Glomerular visceral epithelial cell (primary cell): ENCODE results near the gene RAMP2.

Experiments
- DNase-seq: peaks from one replicate; pipeline ENCODE4 v3.0.0-alpha.2; 2016; ENCODE audit errors: extremely low spot score

Gene RAMP2

GRCh38 chr17:42795061-42795460 is 34.0 kb downstream of the RAMP2 start:
- no peak for DNase-seq

GRCh38 chr17:42795465-42795864 is 34.4 kb downstream of the RAMP2 start:
- no peak for DNase-seq

- no peak for DNase-seq
Measured at GRCh38 chr17:42796066-42796758, 35.2 kb downstream of the RAMP2 start.

- DNase-seq = peak; percentile 72
Measured at GRCh38 chr17:42797067-42798007, 36.3 kb downstream of the RAMP2 start.

DNA sequence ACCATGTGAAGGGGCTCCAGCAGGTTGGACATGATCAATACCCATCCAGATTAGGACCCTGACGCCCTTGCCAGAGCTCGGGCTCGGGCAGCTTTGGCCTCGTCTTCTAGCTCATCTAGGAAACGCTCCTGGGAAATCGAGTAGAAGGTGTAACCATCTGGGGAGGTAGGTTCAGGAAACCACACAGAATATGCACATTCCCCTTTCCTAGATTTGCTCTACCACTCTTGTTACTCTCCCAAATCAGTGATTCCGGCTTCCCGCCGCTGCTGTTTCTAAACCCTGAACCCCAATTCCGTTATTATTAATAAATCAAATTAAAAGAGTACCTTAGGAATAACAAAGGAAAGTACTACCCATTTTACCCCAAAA is 37.0 kb downstream of the RAMP2 start:
- DNase-seq = no peak

DNA sequence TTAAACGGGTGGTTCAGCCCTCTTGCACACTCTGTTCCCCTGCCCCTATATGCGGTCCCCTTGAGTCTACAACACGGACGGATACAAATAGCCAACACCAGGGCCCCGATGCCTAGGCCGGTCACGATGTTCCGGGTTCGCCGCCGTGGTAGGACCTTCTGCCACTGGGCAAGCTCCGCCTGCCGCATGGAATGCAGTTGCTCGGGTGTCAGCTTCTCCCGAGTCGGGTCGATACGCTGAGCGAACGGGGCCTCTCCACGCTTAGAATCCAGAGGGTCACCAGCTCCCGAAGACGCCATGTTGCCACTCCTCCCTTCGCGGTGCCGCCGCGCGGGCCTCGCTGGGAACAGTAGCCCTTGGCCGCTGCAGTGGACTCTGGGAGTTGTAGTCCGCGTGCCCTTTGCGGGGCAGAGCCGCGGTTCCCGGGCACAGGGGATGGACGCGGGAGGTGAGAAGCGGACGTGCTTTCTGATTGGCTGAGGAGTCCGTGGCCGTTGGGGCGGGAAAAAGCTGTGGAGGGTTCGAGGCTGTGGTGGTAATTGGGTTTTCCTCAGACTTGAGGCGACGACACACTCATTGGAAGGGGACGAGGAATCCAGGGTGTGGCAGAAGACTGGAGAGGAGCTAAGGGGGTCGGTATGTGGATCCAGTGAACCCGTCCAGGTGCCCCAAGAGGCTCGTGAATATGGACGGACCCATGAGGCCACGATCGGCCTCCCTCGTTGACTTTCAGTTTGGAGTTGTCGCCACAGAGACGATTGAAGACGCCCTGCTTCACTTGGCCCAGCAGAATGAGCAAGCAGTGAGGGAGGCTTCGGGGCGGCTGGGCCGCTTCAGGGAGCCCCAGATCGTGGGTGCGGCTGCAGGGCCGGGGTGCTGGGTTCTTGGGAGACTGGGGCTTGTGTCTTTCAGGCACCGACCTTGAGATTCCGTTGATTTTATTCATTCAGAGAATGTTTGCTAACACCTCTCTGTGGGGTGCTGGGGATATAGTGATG is 37.7 kb downstream of the RAMP2 start, which contains the start of the genes CNTD1 and COA3:
TSS of gene CNTD1 (plus strand) at position 479 of the 998 bp plus-strand sequence. CDS start at position 686, 207 bp downstream.
TSS of gene COA3 (minus strand) at position 322 of the 998 bp plus-strand sequence. CDS start at position 299, 23 bp downstream.
- peak; percentile 83 for DNase-seq

GRCh38 chr17:42803074-42803883 is 42.3 kb downstream of the RAMP2 start:
- DNase-seq = no peak

- no peak for DNase-seq
Measured at GRCh38 chr17:42804918-42805367, 43.9 kb downstream of the RAMP2 start.

DNA sequence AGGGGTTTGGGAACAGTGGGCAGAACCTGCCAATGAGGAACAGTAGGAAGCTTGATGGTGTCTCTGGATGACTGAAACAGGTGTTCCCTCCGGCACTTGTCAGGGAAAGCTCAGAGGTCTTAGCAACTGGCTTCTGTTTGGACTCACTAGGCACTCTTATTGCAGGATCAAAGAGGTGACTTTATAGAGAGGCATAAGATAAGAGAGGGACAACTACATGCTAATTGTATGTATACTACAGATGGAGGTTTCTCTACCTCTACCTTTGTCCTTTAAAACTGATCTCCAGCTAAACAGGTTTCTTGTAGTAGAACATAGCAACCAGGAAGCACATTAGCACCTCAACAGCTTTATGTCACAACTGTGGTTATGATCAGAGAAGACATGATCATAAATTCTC is 45.2 kb downstream of the RAMP2 start:
- DNase-seq = no peak

- peak; percentile 20 for DNase-seq
Measured at GRCh38 chr17:42809250-42809649, 48.2 kb downstream of the RAMP2 start.
